Kidney epithelial cell (primary cell): Measurements from ENCODE around the gene APMAP. TPM values are rescaled to one million over a fixed set of nuclear protein-coding genes. Genes with fewer than 3 reads are reported as not detected.
"Not testable (repeated sequence)": the region's sequence is repeated elsewhere in the genome, so short reads cannot be mapped to it uniquely, and the experiment has no call there.

Experiments
- DNase-seq: peaks from one replicate; pipeline ENCODE4 v3.0.0-alpha.2; 2010; ENCODE audit warnings: low read depth
- H3K27me3 ChIP-seq: 2 replicates; pipeline ENCODE4 v1.6.0; 2011; ENCODE audit warnings: low read length; ENCODE audit not compliant: control insufficient read depth, insufficient read depth
- H3K36me3 ChIP-seq: 2 replicates; pipeline ENCODE4 v1.5.1; 2011; ENCODE audit warnings: low read length; ENCODE audit not compliant: control insufficient read depth, insufficient read depth
- H3K4me3 ChIP-seq: 2 replicates; pipeline ENCODE4 v1.5.1; 2011; ENCODE audit warnings: low read depth, mild to moderate bottlenecking, control low read depth, low read length
- total RNA-seq: library from RNA; depleted of rRNA; stranded (reverse); fragments of >200 nt; gene quantifications from 2 replicates; pipeline ENCODE4 v1.2.3, GENCODE V29; 2015
- TF ChIP-seq, protein P1 (sequence below): IDR thresholded peaks from 2 replicates; pipeline ENCODE4 v1.5.1; 2011; ENCODE audit warnings: mild to moderate bottlenecking, moderate library complexity, low read length, control low read depth, inconsistent platforms; ENCODE audit not compliant: insufficient read depth, poor library complexity, severe bottlenecking

Gene APMAP
- total RNA-seq, 1 donor from 2014 or later, result 98.8 TPM

DNA sequence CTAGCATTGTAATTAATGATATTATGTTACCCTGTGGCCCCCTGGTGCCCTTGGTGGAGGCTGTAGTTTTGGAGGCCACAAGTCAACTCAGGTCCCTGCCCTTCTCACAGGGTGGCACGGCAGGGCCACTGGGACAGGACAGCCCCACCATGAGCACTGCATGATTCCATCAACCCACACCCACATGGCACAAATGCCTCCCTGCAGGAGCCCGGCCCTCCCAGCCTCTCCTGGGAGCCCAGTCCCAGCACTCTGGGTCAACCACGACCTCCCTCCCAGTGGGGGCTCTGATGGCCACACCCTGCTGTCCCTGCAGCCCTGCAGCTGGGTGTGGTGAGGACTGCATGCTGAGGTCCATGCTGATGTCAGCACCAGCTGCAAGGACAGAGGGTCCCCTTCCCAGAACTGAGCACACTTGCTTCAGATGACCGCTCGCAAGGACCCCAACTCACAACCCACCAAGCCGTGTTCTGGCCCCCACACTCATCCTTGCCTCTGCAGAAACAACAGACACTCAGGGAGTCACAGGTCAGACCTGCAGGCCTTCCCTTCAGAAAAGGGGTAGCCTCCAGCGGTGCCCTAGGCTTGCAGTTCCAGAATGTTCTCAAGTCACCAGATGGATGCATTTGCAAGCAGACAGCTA is 59.2 kb downstream of the APMAP start:
- DNase-seq, result no peak
- no peaks in the 10 kb centered on the region for H3K36me3 ChIP-seq
- no peak overlapping the region for H3K4me3 ChIP-seq
- TF ChIP-seq, protein P1, sequence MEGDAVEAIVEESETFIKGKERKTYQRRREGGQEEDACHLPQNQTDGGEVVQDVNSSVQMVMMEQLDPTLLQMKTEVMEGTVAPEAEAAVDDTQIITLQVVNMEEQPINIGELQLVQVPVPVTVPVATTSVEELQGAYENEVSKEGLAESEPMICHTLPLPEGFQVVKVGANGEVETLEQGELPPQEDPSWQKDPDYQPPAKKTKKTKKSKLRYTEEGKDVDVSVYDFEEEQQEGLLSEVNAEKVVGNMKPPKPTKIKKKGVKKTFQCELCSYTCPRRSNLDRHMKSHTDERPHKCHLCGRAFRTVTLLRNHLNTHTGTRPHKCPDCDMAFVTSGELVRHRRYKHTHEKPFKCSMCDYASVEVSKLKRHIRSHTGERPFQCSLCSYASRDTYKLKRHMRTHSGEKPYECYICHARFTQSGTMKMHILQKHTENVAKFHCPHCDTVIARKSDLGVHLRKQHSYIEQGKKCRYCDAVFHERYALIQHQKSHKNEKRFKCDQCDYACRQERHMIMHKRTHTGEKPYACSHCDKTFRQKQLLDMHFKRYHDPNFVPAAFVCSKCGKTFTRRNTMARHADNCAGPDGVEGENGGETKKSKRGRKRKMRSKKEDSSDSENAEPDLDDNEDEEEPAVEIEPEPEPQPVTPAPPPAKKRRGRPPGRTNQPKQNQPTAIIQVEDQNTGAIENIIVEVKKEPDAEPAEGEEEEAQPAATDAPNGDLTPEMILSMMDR, result no peak
- H3K27me3 ChIP-seq, result no peaks in the 10 kb centered on the region

DNA sequence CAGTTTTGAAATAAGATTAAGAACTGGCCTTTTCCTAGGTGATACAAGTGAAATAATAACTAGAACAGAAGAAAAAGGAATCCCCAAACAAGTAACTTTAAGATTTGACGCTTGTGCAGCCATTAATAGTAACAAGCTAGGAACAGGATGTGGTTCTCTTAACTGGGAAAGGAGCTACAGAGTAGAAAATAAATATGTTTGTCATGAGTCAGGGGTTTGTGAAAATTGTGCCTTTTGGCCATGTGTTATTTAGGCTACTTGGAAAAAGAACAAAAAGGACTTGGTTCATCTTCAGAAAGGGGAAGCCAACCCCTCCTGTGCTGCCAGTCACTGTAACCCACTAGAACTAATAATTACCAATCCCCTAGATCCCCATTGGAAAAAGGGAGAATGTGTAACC is 60.7 kb downstream of the APMAP start:
- H3K36me3 ChIP-seq, DNase-seq, H3K4me3 ChIP-seq, H3K27me3 ChIP-seq: not testable (repeated sequence)

DNA sequence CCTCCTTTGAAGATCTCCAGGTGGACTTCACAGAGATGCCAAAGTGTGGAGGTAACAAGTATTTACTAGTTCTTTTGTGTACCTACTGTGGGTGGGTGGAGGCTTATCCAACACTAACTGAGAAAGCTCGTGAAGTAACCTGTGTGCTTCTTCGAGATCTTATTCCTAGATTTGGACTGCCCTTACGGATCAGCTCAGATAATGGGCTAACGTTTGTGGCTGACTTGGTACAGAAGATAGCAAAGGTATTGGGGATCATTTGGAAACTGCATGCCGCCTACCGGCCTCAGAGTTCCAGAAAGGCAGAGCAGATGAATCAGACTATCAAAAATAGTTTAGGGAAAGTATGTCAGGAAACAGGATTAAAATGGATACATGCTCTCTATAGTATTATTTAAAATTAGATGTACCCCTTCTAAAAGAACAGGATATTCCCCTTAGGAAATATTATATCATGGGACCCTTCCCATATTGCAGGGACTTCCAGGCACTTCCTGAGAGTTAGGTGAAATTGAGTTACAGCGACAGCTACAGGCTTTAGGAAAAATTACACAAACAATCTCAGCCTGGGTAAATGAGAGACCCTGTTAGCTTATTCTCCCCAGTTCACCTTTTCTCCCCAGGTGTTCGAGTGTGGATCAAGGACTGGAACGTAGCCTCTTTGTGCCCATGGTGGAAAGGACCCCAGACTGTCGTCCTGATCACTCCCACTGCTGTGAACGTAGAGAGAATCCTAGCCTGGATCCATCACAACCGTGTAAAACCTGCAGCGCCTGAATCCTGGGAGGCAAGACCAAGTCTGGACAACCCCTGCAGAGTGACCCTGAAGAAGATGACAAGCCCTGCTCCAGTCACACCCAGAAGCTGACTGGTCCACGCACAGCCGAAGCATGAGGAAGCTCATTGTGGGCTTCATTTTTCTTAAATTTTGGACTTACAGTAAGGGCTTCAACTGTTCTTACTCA is 61.5 kb downstream of the APMAP start:
- H3K4me3 ChIP-seq, H3K36me3 ChIP-seq, H3K27me3 ChIP-seq, DNase-seq: not testable (repeated sequence)
- TF ChIP-seq, protein P1, result peak; percentile 28

DNA sequence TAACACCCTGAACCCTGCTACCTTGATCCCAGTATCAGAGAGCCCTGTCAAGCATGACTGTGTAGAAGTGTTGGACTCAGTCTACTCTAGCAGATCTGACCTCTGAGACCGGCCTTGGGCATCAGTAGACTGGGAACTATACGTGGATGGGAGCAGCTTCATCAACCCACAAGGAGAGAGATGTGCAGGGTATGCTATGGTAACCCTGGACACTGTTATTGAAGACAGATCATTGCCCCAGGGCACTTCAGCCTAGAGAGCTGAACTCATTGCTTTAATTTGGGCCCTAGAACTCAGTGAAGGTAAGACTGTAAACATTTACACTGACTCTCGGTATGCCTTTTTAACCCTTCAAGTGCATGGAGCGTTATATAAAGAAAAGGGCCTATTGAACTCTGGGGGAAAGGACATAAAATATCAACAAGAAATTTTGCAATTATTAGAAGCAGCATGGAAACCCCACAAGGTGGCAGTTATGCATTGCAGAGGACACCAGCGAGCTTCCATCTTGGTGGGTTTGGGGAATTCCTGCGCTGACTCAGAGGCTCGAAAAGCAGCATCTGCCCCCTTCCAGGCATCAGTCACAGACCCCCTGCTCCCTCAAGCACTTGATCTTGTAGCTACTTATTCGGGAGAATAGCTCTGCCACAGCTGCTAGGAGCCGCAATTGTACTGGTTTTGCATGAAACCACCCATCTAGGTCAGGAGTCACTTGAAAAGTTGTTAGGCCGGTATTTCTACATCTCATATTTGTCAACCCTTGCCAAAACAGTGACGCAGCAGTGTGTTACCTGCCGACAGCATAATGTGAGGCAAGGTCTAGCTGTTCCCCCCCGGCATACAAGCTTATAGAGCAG is 62.5 kb downstream of the APMAP start:
- DNase-seq, result peak; percentile 4
- H3K4me3 ChIP-seq, result not testable (repeated sequence)

DNA sequence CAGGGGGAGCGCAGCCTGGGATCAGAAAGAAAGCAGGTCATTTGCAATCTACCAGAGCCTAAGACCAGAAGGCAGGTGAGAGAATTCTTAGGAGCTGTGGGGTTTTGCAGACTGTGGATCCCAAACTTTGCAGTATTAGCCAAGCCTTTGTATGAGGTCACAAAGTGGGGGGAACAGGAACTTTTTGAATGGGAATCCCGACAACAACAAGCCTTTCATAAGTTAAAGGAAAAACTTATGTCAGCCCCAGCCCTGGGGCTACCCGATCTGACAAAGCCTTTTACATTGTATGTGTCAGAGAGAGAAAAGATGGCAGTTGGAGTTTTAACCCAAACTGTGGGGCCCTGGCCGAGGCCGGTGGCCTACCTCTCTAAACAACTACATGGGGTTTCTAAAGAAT is 63.3 kb downstream of the APMAP start:
- H3K4me3 ChIP-seq, H3K27me3 ChIP-seq, DNase-seq, H3K36me3 ChIP-seq: not testable (repeated sequence)

More for the DNA sequence above, 62.5 kb downstream of the APMAP start:
- H3K36me3 ChIP-seq, H3K27me3 ChIP-seq: not testable (repeated sequence)

DNA sequence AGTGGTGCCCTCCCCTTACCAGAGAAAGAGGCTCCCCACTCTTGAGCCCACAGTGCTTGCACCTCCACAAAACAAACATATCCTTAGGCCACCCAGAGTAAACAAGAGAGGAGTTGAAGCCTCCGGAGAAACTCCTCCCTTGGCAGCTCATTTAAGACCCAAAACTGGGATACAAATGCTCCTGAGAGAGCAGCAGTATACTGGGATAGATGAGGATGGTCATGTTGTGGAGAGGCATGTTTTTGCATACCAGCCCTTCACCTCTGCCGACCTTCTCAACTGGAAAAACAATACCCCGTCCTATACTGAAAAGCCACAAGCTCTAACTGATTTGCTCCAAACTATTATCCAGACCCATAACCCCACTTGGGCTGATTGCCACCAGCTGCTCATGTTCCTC is 71.8 kb downstream of the APMAP start:
- H3K36me3 ChIP-seq, DNase-seq, H3K27me3 ChIP-seq, H3K4me3 ChIP-seq: not testable (repeated sequence)

DNA sequence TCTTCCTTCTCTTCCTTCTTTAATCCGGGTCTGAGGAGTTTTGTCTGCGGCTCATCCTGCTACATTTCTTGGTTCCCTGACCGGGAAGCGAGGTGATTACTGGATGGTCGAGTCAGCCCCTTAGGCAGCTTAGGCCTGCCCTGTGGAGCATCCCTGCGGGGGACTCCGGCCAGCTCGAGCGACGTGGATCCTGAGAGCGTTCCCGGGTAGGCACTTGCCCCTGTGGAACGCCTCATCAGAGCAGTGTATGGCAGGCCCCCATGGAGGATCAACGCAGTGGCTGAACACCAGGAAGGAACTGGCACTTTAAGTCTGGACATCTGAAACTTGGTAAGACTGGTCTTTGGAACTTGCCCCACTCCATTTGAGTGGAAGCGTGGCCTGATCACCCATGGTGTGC is 72.9 kb downstream of the APMAP start:
- H3K36me3 ChIP-seq, H3K27me3 ChIP-seq, DNase-seq, H3K4me3 ChIP-seq: not testable (repeated sequence)
